PC-3 (cell line): Measurements from ENCODE around the gene LMTK3. TPM values are rescaled to one million over a fixed set of nuclear protein-coding genes. Genes with fewer than 3 reads are reported as not detected.

Source experiments
- ATAC-seq: fragments of 200-7000 bp; cut with Tn5 transposase; 2 replicates; pipeline ENCODE4 v1.9.1; 2020; ENCODE audit warnings: mild to moderate bottlenecking, moderate library complexity
- BruUV-seq: library from RNA; stranded (reverse); fragments of 400-500 nt; replicated peaks from 2 replicates; lab custom pipeline; 2021; lab: Mats Ljungman, UMichigan
- CTCF ChIA-PET: fragments of 300-600 bp; sonication (Branson Sonifier 250); formaldehyde crosslinking; loops from one replicate; lab custom pipeline; 2022; ENCODE audit warnings: antibody characterized with exemption; lab: Charles Lee
- POLR2A ChIA-PET: fragments of 300-600 bp; sonication (Branson Sonifier 250); formaldehyde crosslinking; loops from one replicate; lab custom pipeline; 2022; ENCODE audit warnings: antibody characterized with exemption; ENCODE audit not compliant: unreplicated experiment; lab: Charles Lee
- DNase-seq: peaks from one replicate; pipeline ENCODE4 v3.0.0-alpha.2; 2015
- H2AFZ ChIP-seq: fragments of 300-600 bp; sonication (generic); 2 replicates; pipeline ENCODE4 v1.6.0; 2016; ENCODE audit warnings: antibody characterized with exemption, low read length
- H3F3A ChIP-seq: fragments of 300-600 bp; sonication (generic); one replicate; pipeline ENCODE4 v1.6.0; 2017; ENCODE audit warnings: antibody characterized with exemption, low read length, control low read depth, mild to moderate bottlenecking; ENCODE audit not compliant: unreplicated experiment
- H3K27ac ChIP-seq: fragments of 300-600 bp; sonication (generic); 2 replicates; pipeline ENCODE4 v1.5.1; 2016; ENCODE audit warnings: mild to moderate bottlenecking, low read length
- H3K27me3 ChIP-seq: fragments of 300-600 bp; sonication (generic); 2 replicates; pipeline ENCODE4 v1.6.1; 2016; ENCODE audit warnings: low read length, mixed read lengths
- H3K36me3 ChIP-seq: fragments of 300-600 bp; sonication (generic); 2 replicates; pipeline ENCODE4 v1.6.1; 2016; ENCODE audit warnings: low read depth, mixed run types, low read length, mixed read lengths
- H3K4me1 ChIP-seq: fragments of 300-600 bp; sonication (generic); 2 replicates; pipeline ENCODE4 v1.5.1; 2016; ENCODE audit warnings: low read length; ENCODE audit not compliant: insufficient read depth
- H3K4me2 ChIP-seq: fragments of 300-600 bp; sonication (generic); 2 replicates; pipeline ENCODE4 v1.6.0; 2016; ENCODE audit warnings: low read length
- H3K4me3 ChIP-seq: fragments of 300-600 bp; sonication (generic); 2 replicates; pipeline ENCODE4 v1.5.1; 2016; ENCODE audit warnings: mild to moderate bottlenecking, low read length, mixed read lengths
- H3K79me2 ChIP-seq: fragments of 300-600 bp; sonication (generic); 2 replicates; pipeline ENCODE4 v1.6.1; 2017; ENCODE audit warnings: low read length, mixed read lengths
- H3K9ac ChIP-seq: fragments of 300-600 bp; sonication (generic); 2 replicates; pipeline ENCODE4 v1.6.0; 2016; ENCODE audit warnings: mild to moderate bottlenecking, low read length
- H3K9me2 ChIP-seq: fragments of 300-600 bp; sonication (generic); replicated peaks from 2 replicates; pipeline ENCODE4 v1.6.1; 2016; ENCODE audit warnings: mixed run types, low read length, mixed read lengths
- H3K9me3 ChIP-seq: fragments of 300-600 bp; sonication (generic); 2 replicates; pipeline ENCODE4 v1.6.1; 2016; ENCODE audit warnings: low read length, mixed read lengths
- H4K20me1 ChIP-seq: fragments of 300-600 bp; sonication (generic); 2 replicates; pipeline ENCODE4 v1.6.1; 2016; ENCODE audit warnings: low read length, mixed read lengths
- CTCF ChIP-seq: fragments of 300-600 bp; sonication (generic); conservative IDR thresholded peaks from 2 replicates; pipeline ENCODE4 v1.5.1; 2017; ENCODE audit warnings: antibody characterized with exemption, low read depth, mild to moderate bottlenecking, low read length
- EZH2 ChIP-seq: fragments of 300-600 bp; sonication (generic); IDR thresholded peaks from one replicate; pipeline ENCODE4 v1.6.1; 2017; ENCODE audit warnings: antibody characterized with exemption, mild to moderate bottlenecking, low read length; ENCODE audit not compliant: unreplicated experiment
- EZH2phosphoT487 ChIP-seq: fragments of 300-600 bp; sonication (generic); IDR thresholded peaks from 2 replicates; pipeline ENCODE4 v1.6.1; 2018; ENCODE audit warnings: mild to moderate bottlenecking, antibody characterized with exemption, low read length, borderline replicate concordance
- intact Hi-C: fragments of 100-400 bp; cut with micrococcal nuclease; formaldehyde crosslinking; loops from 2 replicates; pipeline ENCODE4 v1.9.0; 2023
- total RNA-seq: library from RNA; depleted of rRNA; stranded (reverse); fragments of >200 nt; gene quantifications from 2 replicates; pipeline ENCODE4 v1.2.3, GENCODE V29; 2014

Gene LMTK3
- total RNA-seq, 1 experiment from 2014 or later, result 4.8 TPM

- Histone ChIP-seq H3K9me2 (no peaks in the 10 kb centered on the region), H3F3A (no peaks in the 10 kb centered on the region), H3K9ac (no peak overlapping the region), H3K4me1 (peaks cover 28% of the 10 kb centered on the region), H3K36me3 (no peaks in the 10 kb centered on the region), H4K20me1 (no peaks in the 10 kb centered on the region), H3K27me3 (no peaks in the 10 kb centered on the region), H3K27ac (no peak overlapping the region), H3K4me3 (no peak overlapping the region), H2AFZ (no peak overlapping the region), H3K4me2 (no peak overlapping the region), H3K79me2 (no peaks in the 10 kb centered on the region), H3K9me3 (no peaks in the 10 kb centered on the region)
- DNase-seq (no peak), ATAC-seq (no peak)
- TF ChIP-seq EZH2 (no peak), CTCF (no peak), EZH2phosphoT487 (no peak)
- BruUV-seq, result no TSS peak
- POLR2A ChIA-PET, result no interaction called here
- intact Hi-C loops, result no loop called here
- CTCF ChIA-PET, result no interaction called here
Measured at GRCh38 chr19:48484931-48485612, 26.6 kb downstream of the LMTK3 start.

GRCh38 chr19:48484247-48484893 lies 27.3 kb downstream of the LMTK3 start:
- no peak overlapping the region for H3K9ac ChIP-seq
- H3K27ac ChIP-seq, result no peak overlapping the region
- peaks cover 28% of the 10 kb centered on the region for H3K4me1 ChIP-seq
- no peak overlapping the region for H3K4me2 ChIP-seq
- H3K36me3 ChIP-seq, result no peaks in the 10 kb centered on the region
- no TSS peak for BruUV-seq
- no peak for TF ChIP-seq EZH2phosphoT487
- TF ChIP-seq CTCF, result no peak
- no peak for TF ChIP-seq EZH2
- no peaks in the 10 kb centered on the region for H3K9me3 ChIP-seq
- no peaks in the 10 kb centered on the region for H3F3A ChIP-seq
- ChIA-PET POLR2A (no interaction called here), CTCF (no interaction called here)
- H3K27me3 ChIP-seq, result no peaks in the 10 kb centered on the region
- no peaks in the 10 kb centered on the region for H4K20me1 ChIP-seq
- no peak for DNase-seq
- no peaks in the 10 kb centered on the region for H3K9me2 ChIP-seq
- ATAC-seq, result no peak
- intact Hi-C loops, result no loop called here
- no peaks in the 10 kb centered on the region for H3K79me2 ChIP-seq
- H3K4me3 ChIP-seq, result no peak overlapping the region
- H2AFZ ChIP-seq, result no peak overlapping the region

- ChIA-PET POLR2A (no interaction called here), CTCF (no interaction called here)
- Histone ChIP-seq H3K9me2 (no peaks in the 10 kb centered on the region), H2AFZ (no peak overlapping the region), H4K20me1 (no peaks in the 10 kb centered on the region), H3K36me3 (no peaks in the 10 kb centered on the region), H3K4me3 (no peak overlapping the region), H3K9ac (no peak overlapping the region), H3K27me3 (no peaks in the 10 kb centered on the region), H3K27ac (no peak overlapping the region), H3K4me1 (peaks cover 20% of the 10 kb centered on the region), H3F3A (no peaks in the 10 kb centered on the region), H3K79me2 (no peaks in the 10 kb centered on the region), H3K4me2 (no peak overlapping the region), H3K9me3 (no peaks in the 10 kb centered on the region)
- no peak for DNase-seq
- intact Hi-C loops, result no loop called here
- ATAC-seq, result no peak
- BruUV-seq, result no TSS peak
- TF ChIP-seq CTCF, result no peak
- no peak for TF ChIP-seq EZH2
Measured at GRCh38 chr19:48483301-48483700, 28.3 kb downstream of the LMTK3 start.
